Activated T-cell treated with anti-CD3 and anti-CD28 coated beads for 1 hour (primary cell): ENCODE data around the gene TCF7L1.
"Not testable (repeated sequence)": the region's sequence is repeated elsewhere in the genome, so short reads cannot be mapped to it uniquely, and the experiment has no call there.

Experiments used
- DNase-seq: peaks from one replicate; pipeline ENCODE4 v3.0.0-alpha.2; 2020; ENCODE audit warnings: low read depth

Gene TCF7L1

DNA sequence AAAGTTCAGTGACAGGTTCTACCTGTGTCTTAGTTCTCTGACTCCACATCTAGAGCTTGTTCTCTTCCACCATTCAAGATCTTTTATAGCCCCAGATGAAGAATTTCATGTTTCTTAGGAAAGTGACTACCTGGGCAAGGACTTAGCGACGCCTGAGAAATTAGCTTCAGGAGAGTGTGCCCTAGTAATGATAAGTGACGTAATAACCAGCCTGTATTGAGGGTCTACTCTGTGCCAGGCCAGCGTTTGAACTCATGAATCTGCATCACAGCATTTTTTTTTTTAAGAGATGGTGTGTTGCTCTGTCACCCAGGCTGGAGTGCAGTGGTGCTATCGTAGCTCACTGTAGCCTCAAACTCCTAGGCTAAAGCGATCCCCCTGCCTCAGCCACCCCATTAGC, 51.8 kb downstream of the TCF7L1 start:
- DNase-seq = no peak

DNA sequence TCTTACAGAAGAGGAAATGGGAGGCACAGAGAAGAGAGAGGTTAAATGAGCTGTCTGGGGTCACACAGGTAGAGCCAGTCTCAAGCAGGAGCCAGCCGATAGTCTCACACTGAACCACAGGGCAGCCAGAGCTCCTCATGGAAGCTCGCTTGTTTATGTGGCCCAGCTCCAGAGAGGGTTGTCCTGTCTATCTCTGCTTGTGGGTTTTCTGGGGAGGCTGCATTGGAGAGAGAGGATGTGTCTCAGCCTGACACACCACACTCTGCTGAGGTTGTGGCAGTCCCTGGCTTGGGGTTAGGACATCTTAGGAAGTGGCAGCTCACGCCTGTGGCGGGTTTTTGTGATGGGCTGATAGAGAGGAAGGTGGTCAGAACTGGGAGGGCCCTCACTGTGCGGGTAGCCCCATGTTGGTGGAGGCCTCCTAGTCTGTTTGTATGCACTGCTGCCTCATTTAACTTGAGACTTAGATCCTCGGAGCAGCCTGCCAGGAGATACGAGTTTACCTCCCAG, 52.3 kb downstream of the TCF7L1 start:
- no peak for DNase-seq

DNA sequence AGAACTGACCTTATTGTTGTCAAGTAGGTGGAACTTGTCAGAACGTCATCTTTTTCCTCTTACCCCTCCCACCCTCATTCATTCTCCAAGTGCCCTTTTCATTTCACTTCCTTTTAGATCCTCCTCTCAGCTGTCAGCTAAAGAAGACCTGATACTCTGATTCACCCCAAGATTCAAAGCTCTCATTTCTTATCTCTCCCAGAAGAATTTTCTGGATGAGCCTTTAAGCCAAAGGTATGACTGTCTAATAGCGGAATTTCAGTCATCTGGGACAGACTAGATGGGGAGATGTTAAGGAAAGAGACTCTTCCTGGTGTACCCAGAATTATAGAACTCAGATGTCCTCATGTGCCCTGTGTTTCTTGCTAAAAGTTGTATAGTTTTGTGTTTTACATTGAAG, 53.9 kb downstream of the TCF7L1 start:
- no peak for DNase-seq

DNA sequence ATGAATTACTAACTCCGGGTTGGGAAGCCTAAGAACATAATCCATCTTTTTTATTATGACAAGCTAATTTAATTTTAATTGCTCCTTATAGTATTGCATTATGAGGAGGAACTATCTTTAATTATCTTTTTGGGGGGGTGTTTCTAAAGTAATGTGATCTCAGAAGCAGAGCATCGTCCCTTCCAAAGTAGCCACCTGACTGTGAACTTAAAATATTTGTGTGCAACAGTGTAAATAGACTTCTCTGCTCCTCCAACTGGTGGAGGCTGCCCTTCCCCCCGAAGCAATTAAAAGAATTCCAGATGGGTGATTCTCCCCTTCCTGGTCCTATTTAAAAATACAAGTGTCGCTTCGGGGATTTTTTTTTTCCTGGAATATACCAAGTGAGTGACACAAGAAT, 55.7 kb downstream of the TCF7L1 start:
- DNase-seq = no peak

DNA sequence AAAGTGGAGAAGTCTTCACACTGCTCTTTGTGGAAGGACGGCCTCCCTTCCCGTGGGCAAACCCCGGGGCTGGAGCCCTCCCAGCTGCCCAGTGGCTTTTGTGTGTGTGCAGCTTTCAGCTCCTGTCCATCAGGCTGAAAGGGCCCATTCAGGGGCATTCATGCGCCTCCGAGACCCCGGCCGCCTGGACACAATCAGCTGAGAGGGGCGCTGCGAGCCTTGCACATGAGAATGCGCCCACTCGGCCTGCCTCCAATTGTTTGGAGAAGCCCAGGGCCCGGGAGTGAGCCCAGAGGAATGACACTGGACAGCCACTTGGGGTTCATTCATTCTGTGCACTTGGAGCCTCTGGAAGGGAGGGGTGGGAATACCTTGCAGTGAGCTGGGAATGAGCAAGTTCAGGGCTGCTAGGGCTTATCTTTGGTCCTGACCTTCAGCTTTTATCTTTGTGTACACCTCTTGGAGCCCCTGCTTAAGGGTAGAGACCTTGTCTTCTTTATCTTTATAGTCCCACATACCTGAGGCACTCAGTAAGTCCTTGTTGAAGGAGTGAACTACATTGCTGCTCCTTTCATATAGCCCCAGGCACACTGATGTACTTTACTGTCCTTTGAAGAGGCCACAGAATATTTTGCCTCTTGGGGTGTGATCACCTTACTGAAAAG, 56.5 kb downstream of the TCF7L1 start:
- DNase-seq = no peak

DNA sequence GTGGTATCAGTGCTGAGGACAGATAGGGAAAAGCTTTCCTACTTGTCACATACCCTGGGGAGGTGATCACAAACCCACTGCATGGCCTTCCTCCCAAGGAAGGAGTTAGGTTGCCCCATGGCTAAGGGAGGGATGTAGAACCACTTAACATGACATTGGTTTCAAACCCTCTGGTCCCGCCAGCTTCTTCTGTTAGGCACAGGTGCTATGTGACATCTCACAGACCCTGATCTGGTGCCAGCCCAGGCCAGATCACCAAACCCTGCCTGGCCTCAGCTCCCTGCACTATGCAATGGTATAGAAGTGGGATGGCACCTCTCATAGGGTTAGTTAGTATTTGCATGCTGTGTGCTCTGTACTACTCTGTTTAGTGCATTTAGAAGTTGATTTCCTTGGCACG, 58.0 kb downstream of the TCF7L1 start:
- DNase-seq = no peak

DNA sequence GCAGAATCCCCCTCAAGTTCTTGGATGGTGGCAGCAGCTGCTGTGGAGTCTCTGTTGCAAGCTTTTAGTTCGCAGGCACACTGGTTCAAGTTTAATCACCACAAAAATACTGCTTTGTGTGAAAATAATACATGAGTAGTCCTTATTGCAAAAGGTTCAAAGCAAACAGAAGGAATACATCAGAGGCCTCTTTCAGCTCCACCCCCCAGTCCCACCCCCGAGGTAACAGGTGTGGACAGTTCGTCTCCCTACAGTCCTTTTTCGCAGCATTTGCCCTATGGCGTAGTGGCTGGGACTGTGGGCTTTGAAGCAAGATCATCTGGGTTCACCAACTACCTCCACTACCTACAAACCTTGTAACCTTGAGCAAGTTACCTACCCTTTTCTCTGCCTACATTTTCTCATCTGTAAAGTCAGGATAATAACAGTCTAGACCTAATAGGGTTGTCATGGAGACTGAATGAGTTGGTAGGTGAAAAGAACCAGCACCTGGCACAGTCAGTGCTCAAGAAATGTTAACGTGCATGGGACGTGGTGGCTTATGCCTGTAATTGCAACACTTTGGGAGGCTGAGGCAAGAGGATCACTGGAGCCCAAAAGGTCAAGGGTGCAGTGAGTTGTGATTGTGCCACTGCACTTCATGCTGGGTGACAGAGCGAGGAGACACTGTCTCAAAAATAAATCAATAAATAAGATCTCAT, 61.7 kb downstream of the TCF7L1 start:
- DNase-seq = no peak

DNA sequence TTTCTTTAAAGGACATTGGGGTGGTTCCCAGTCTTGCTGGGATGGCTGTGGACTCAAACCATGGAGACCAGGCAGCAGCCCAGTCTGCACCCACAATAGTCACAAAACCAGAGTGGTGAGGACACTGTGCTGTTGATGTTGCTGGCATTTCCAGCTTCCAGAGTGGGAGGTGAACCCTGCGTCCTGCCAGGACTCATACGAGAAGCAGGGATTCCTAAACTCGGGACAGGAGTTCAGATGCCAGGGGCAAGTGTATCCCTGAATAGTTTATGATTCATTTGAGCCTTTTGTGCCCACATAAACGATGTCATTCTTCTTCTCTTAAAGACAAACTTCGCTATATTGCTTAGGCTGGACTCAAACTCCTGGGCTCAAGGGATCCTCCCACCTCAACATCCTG, 62.8 kb downstream of the TCF7L1 start:
- no peak for DNase-seq

DNA sequence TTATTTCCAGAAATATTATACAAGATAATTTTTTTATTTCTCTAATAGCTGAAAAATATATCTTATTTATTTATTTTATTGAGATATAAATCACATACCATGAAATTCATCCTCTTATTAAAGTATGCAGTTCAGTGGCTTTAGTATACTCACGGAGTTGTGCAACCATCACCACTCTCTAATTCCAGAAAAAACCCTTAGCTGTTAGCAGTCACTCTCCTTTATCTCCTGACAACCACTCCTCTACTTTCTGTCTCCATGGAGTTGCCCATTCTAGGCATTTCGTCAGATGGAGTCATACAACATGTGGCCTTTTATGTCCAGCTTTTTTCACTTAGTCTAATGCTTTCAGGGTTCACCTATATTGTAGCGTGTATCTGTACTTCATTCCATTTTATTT, 66.5 kb downstream of the TCF7L1 start:
- no peak for DNase-seq

DNA sequence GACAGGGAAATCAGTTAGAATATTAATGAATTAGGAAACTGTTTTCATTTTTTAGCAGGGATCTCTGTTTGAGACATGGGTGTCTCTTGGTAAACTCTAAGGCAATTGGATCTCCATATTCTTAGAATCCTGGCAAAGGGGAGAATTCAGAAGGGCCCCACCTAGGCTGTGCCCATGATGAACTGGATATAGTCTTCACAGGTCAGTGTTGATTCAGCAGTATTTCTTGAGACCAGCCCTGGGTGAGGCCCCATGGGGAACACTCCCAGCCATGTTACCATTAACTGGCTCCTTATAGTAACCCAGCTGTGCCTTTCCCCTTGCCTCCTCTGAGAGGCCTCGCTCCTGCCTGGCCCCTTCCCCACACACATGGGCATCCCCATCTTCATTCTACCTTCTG, 76.7 kb downstream of the TCF7L1 start:
- no peak for DNase-seq

DNA sequence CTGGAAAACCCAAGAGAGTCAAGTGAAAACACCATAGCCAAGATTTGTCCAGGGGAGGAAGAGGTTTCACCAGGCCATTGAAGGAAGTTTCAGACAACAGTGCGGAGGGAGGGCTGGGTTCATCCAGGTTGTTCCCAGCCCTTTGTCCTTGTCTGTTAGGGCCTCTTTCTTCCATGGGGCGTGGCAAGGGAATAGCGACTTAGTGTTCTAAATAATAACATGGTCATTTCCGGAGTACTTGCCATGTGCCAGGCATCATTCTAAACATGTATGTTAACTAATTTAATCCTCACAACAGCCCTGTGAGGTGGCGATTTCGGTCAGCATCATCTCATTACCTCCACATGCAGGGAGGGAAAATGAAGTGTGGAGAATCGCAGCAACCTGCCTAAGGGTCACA, 77.3 kb downstream of the TCF7L1 start:
- DNase-seq = no peak

DNA sequence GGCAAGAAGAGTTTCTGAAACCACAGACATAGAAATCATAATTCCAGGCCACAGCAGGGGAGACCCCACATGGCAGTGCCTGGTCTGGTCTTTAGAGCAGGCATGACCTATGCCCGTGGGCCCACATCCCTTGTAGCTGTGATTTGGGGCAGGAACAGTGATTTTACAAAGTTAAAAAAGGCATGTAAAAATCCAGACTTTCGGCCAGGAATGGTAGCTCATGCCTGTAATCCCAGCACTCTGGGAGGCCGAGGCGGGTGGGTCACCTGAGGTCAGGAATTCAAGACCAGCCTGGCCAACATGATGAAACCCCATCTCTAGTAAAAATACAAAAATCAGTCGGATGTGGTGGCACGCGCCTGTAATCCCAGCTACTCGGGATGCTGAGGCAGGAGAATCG, 78.4 kb downstream of the TCF7L1 start:
- DNase-seq = not testable (repeated sequence)

DNA sequence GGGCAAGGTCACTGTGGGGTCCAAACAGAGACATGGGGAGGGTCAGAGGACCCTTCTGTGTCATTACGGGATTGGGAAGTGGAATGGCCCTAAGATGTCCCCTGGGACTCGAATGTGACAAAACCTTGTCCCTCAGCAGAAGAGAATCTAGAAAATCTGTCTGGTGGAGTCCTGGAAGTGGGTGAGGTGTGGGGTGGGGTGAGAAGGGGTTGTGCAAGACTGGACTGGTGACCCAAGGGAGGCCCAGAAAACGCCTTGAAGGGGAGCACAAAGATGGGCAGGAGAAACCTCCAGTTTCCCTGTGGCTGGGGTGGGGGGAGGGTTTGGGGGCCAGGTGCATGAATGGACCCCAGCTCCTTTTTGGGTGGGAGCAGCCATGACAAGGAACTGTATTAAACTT, 79.6 kb downstream of the TCF7L1 start:
- DNase-seq = no peak

DNA sequence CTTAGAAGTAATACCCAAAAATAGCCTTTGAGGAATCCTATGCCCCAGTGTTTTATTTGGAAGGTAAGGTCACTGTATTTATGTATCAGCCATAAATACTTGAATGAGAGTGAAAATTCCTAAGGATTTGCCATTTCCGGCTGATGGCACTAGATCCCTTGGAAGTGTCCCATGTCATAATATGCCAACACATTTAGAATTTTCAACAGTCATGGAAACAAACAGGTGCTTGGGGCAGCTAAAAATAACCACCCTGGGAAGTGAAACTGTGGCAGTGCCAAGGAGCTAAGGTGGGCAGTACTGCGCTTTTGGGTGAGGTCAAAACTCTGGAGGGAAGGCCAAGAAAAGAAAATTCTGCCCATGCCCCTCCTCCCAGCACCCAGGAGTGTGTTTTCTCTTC, 80.2 kb downstream of the TCF7L1 start:
- no peak for DNase-seq

DNA sequence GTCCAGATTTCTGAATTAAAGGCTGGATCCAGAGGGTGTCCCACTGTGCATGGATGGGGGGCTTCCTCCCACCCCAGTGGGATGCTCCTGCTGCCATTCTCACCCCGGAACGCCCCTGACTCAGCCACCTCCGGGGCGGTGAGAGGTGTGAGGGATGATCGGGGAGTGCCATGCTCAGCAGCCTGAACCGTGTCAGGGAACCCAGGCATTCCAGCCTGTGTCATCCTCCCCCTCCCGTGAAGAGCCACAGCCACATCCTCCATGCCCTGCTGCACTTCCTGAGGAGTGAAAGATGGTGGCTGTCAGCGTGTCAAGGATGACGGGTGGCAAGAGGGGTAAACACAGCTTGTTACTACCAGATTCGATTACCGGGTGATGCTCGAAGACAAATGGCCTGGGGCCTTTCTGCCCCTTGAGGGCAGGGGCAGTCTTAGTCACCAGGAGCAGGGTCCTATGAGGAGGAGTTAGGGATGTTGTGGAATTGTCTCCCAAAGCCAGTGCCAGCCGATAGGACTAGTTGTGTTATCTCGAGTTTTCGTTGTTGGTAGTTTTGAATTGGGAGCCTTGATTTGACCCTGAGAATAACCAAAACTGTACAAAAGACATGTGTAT, 80.8 kb downstream of the TCF7L1 start:
- no peak for DNase-seq

DNA sequence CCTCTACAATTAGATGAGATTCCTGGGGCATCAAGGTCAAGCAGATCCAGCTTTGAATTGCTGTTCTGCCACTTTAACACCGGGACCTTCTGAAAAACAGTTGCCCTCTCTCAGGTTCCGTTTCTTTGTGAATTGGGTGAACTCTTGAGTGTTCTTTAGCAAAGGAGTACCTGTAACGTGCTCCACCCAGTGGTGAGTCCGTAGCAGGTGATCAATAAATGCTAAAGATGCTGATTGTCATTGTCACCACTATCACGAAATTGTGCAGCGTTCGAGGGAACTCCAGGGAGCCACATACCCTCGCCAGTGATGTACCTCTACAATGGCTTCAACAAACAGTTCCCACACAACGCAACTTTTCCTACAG, 81.9 kb downstream of the TCF7L1 start:
- DNase-seq = no peak

DNA sequence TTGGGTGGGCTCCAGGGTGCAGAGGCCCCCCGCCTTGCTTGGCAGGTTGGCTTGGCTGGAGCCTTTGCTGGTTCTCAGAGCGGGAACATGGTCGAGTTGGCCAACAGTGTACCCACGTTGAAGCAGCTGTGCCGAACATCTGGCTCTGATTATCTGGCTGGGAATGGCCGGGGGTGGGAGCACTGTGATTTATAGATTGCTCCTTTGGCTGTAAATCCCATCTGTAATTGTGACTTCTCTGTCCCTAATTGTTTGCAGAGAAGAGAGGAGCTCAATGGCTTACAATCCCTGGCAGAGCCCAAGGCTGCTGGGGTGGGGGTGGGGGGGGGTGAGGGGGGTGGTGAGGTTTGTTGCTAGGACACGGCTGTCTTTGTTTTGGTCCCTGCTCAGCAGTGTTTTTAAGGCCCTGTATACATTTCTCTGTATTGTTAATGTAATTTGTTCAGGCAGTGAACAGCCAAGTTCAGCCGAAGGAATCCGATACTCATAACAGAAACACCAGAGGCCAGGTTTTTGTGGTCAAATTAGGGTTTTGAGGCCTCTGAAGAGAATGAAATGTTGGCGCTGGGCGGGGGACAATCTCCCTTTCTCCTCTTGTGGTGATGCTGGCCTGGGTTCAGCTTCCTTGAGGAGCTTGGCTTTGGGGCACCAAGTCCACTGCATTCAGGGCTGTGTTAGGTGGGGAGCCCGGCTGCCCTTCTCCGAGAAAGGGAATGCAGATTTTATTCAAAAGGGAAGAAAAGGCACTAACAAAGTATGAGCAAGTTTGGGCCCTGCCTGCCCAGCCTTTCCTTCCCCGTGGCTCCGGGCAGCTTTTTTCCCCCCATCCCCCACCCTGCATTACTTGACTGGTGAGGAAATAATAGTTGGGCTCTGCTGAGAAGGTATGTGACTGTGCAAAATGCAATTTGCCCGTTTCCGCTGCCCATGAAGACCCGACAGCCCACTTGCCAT, 82.5 kb downstream of the TCF7L1 start:
- no peak for DNase-seq

DNA sequence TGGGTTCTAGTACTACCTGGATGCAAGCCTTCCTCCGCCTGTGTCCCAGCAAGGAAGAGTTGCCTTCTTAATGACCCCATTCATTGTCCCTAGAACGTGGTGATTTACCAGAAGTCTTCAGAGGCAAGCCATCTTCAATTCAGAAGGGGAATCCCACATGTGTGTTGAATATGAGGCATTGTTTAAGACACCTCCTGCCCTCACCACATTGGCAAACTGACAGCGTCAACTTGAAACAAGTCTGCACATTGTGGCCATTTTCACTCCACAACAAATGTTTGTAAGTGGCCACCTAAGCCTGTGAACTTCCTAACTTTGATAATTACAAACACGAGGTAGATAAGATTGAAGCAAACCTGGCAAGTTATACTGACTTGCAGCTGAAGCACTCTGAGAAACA, 83.7 kb downstream of the TCF7L1 start:
- DNase-seq = no peak

DNA sequence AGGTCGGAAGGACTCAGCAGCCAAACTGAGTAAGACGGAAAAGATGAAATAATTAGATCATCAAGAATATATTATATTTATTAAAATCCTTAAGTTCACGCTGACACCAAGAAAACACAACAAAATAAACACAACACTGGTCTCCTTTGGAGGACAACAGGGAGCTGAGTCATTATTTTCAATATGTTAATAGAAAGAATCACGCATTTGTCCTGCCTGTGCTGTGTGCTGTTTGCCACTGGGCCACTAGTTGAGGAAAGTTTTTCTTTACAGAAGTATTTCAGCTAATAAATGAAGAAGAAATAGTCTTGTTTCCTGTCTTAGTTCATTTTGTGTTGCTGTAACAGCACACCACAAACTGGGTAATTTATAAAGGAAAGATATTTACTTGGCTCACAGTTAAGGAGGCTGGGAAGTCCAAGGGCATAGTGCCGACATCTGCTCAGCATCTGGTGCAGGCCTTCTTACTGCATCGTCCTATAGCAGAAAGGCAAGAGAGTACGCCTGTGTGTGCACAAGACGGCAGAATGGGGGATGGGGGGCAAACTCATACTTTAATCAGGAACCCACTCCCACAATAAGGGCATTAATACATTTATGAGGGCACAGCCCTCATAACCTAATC, 88.0 kb downstream of the TCF7L1 start:
- DNase-seq = no peak

DNA sequence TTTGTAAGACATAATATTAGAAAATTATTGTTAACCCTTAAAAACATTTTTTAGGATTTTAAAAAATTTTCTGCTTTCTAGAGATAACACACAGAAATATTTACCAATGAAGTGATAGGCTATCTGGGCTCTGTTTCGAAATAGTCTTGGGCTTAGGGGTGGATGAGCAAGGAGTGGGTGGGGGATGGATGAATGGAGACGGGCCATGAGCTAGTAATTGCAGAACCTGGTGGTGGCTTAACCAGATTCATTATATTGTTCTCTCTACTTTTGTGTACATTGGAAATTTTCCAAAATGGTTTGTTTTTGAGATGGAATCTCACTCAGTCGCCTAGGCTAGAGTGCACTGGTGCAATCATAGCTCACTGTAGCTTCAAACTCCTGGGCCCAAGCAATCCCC, 89.6 kb downstream of the TCF7L1 start:
- no peak for DNase-seq

DNA sequence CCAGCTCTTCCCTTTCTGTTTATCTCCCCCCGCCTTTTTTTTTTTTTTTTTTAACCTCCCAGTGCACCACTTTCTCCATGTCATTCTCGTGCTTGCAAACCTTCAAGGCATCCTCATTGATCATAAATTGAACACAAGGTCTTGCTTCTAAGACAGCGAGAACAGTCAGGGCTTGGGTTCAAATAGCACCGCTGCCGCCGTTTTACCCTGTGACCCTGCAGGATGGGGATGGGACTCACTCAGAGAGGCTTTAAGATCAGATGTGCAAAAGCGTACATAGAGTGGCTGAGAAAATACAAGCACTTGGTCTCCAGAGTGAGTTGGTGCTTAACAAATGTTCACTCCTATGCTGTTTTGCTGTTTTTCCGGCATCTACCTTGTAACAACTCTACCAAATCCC, 93.6 kb downstream of the TCF7L1 start:
- no peak for DNase-seq
